ENCODE results near the gene TLR9. TPM values are rescaled to one million over a fixed set of nuclear protein-coding genes. Genes with fewer than 3 reads are reported as not detected.
A peak's percentile ranks its signal among the peaks of the same experiment; 100 is the strongest.

Gene TLR9
- total and polyA plus RNA-seq, 4 experiments from 2014 or later: 2.3 to 3.0 TPM; not detected in 2

DNA sequence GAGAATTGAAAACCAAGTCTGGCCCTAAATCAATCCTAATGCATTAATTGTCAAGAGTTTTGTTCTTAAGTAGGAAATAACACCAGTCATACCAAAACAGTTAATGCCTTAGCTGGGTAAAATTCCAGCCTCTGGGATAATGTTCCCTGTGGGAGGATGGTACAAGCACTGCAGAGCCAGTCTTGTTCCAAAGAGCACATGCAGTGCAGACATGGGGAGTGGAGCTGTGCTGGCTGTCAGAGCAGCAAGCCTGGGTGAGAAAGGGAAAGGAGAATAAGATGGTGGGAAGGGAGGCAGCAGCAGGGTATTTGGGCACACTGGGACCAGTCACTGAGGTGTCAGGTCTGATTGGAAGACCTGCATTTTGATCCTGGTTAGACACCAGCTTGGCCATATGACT, 15.4 kb downstream of the TLR9 start:
- Mint-ChIP-seq H3K36me3 (peaks cover 75 to 93% of the 10 kb centered on the region in 2 donors), H3K4me3 (no peak overlapping the region), H3K9me3 (no peaks in the 10 kb centered on the region), H3K27ac (peak overlapping the region in 4 of 7 donors; percentile 0 to 74 (median 42)), H3K4me1 (peaks cover 11 to 23% (median 11%) of the 10 kb centered on the region in 4 donors), H3K27me3 (no peaks in the 10 kb centered on the region)
- DNase-seq: no peak
- CTCF ChIA-PET (ENCODE audit: partially characterized antibody): interaction anchor here (1.0 to 3.1 kb wide), 4 partner anchors 9 to 208 kb away, joined by 3 to 13 read pairs (median 6); no protein-coding TSS in a partner anchor
- no peaks in the 10 kb centered on the region for H3K27me3 ChIP-seq (ENCODE audit: insufficient read depth, low read length)
- H3K4me3 ChIP-seq (ENCODE audit: low read length in 2 of 2): no peak overlapping the region
- H3K4me1 ChIP-seq (ENCODE audit: insufficient read depth, low read length): peaks cover 6% of the 10 kb centered on the region
- peaks cover 83% of the 10 kb centered on the region for H3K36me3 ChIP-seq (ENCODE audit: insufficient read depth, low read length)
- POLR2A ChIA-PET (ENCODE audit: partially characterized antibody): interaction anchor here (1.0 to 3.4 kb wide), 3 partner anchors 11 to 37 kb away, joined by 3 to 11 read pairs (median 4); no protein-coding TSS in a partner anchor
- intact Hi-C loops (cut with micrococcal nuclease): no loop called here
- H3K27ac ChIP-seq (ENCODE audit: low read depth, low read length): no peak overlapping the region
- no peaks in the 10 kb centered on the region for H3K9me3 ChIP-seq (ENCODE audit: control insufficient read depth in 1 of 2, low read length in 2 of 2)

DNA sequence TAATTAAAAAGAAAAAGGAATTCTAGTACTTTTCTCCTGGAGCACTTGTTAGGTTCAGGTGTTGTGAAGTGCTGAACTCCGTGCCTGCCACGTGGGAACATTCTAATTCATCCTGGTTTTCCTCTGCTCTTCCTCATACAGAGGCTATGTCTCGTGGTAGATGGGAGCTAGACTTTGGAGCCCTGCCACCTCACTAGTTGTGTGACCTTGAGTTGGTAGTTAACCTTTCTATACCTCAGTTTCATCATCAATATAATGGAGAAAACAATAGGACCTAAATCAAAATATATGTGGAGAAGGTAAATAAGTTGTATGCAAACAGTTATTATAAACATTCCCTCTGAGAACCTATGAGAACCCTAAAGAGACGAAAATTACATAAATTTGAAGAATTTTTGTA, 16.9 kb downstream of the TLR9 start:
- no peaks in the 10 kb centered on the region for H3K27me3 ChIP-seq (ENCODE audit: insufficient read depth, low read length)
- Mint-ChIP-seq H3K4me3 (no peak overlapping the region), H3K4me1 (peaks cover 4 to 18% (median 10%) of the 10 kb centered on the region in 4 donors), H3K36me3 (peaks cover 78 to 94% of the 10 kb centered on the region in 2 donors), H3K9me3 (no peaks in the 10 kb centered on the region), H3K27me3 (no peaks in the 10 kb centered on the region), H3K27ac (peak overlapping the region in 4 of 7 donors; percentile 11 to 62 (median 51))
- intact Hi-C loops (cut with micrococcal nuclease): no loop called here
- ChIA-PET POLR2A (ENCODE audit: partially characterized antibody) (interaction anchor here (1.3 to 1.4 kb wide), 2 partner anchors 9 kb away, joined by 4 read pairs; no protein-coding TSS in a partner anchor), CTCF (ENCODE audit: partially characterized antibody) (interaction anchor here (1.4 to 3.0 kb wide), 3 partner anchors 11 to 207 kb away, joined by 3 to 15 read pairs (median 4); no protein-coding TSS in a partner anchor)
- H3K9me3 ChIP-seq (ENCODE audit: control insufficient read depth in 1 of 2, low read length in 2 of 2): no peaks in the 10 kb centered on the region
- H3K36me3 ChIP-seq (ENCODE audit: insufficient read depth, low read length): peaks cover 86% of the 10 kb centered on the region
- H3K27ac ChIP-seq (ENCODE audit: low read depth, low read length): no peak overlapping the region
- no peaks in the 10 kb centered on the region for H3K4me1 ChIP-seq (ENCODE audit: insufficient read depth, low read length)
- no peak overlapping the region for H3K4me3 ChIP-seq (ENCODE audit: low read length in 2 of 2)
- no peak for DNase-seq

DNA sequence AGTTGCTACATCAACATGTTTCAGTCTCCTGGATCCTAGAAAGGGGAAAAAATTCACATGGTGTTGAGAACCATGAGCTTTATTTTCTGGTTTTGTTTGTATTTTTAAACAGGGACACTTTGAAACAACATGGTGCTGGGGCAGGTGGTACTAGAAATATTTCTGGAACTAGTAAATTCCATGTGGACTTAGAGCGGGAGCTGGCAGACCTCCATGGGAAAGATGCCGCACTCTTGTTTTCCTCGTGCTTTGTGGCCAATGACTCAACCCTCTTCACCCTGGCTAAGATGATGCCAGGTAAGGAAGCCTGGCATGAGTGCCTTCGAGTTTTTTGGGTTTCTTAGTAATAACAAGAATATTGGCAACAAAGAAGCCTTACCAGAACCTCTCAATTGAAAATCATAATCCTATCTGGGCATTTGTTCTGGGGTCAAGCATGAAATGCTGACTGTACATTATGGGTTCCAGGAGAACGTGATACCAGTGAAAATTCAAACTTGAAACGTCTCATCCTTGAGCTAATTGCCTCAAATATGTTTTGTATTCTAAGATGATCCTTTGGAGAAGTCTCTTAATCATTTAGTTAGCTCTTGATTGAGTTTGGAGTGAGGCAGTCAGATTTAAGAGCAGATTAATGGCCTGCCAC, 19.6 kb downstream of the TLR9 start:
- H3K4me1 Mint-ChIP-seq: peaks cover 15 to 40% (median 24%) of the 10 kb centered on the region in 4 donors
- peaks cover 16% of the 10 kb centered on the region for H3K4me1 ChIP-seq (ENCODE audit: insufficient read depth, low read length)

DNA sequence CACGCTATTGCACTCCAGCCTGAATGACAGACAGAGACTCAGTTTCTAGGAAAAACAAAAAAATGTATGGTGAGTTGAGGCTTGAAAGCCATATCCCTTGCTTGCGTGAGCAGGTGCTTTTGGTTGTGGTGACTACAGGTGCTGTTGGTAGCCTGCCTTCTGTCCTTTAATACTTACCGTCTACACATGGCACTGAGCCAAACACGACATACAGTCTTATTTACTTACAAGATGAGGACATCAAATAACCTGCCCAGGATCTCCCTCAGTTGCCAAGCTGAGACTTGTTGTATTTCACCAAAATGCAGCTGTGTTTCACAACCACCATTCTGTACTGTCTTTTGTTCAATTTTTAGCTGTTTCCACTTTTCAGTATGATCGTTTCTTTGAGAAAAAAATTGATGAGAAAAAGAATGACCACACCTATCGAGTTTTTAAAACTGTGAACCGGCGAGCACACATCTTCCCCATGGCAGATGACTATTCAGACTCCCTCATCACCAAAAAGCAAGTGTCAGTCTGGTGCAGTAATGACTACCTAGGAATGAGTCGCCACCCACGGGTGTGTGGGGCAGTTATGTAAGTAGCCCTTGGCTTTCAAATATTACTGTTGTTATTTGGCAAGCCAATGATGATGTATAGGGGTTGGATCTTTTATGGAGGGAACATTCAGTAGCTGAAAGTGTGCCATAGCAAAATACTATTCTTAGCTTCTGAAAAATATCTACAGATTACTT, 20.9 kb downstream of the TLR9 start:
- ChIA-PET POLR2A (ENCODE audit: partially characterized antibody) (interaction anchor here (0.6 to 1.7 kb wide), 3 partner anchors 13 to 16 kb away, joined by 3 to 4 read pairs (median 4); no protein-coding TSS in a partner anchor), CTCF (ENCODE audit: partially characterized antibody) (interaction anchor here (1.8 to 3.0 kb wide), 2 partner anchors 13 to 16 kb away, joined by 8 to 21 read pairs; no protein-coding TSS in a partner anchor)
- H3K27ac ChIP-seq (ENCODE audit: low read depth, low read length): no peak overlapping the region
- H3K27ac Mint-ChIP-seq: peak overlapping the region in 3 of 7 donors; percentile 42 to 50 (median 46)
- DNase-seq: no peak
- no peaks in the 10 kb centered on the region for H3K27me3 Mint-ChIP-seq
- no peaks in the 10 kb centered on the region for H3K27me3 ChIP-seq (ENCODE audit: insufficient read depth, low read length)
- no peak overlapping the region for H3K4me3 ChIP-seq (ENCODE audit: low read length in 2 of 2)
- peaks cover 17 to 49% (median 29%) of the 10 kb centered on the region in 4 donors for H3K4me1 Mint-ChIP-seq
- H3K36me3 Mint-ChIP-seq: peaks cover 70 to 84% of the 10 kb centered on the region in 2 donors
- peaks cover 28% of the 10 kb centered on the region for H3K4me1 ChIP-seq (ENCODE audit: insufficient read depth, low read length)
- intact Hi-C loops (cut with micrococcal nuclease): no loop called here
- peaks cover 63% of the 10 kb centered on the region for H3K36me3 ChIP-seq (ENCODE audit: insufficient read depth, low read length)
- H3K9me3 ChIP-seq (ENCODE audit: control insufficient read depth in 1 of 2, low read length in 2 of 2): no peaks in the 10 kb centered on the region
- no peak overlapping the region for H3K4me3 Mint-ChIP-seq
- no peaks in the 10 kb centered on the region for H3K9me3 Mint-ChIP-seq

More for the DNA sequence above, 19.6 kb downstream of the TLR9 start:
- Mint-ChIP-seq H3K27ac (peak overlapping the region in 4 of 7 donors; percentile 11 to 46 (median 32)), H3K4me3 (no peak overlapping the region), H3K27me3 (no peaks in the 10 kb centered on the region), H3K9me3 (no peaks in the 10 kb centered on the region), H3K36me3 (peaks cover 77 to 94% of the 10 kb centered on the region in 2 donors)
- Histone ChIP-seq H3K9me3 (ENCODE audit: control insufficient read depth in 1 of 2, low read length in 2 of 2) (no peaks in the 10 kb centered on the region), H3K27me3 (ENCODE audit: insufficient read depth, low read length) (no peaks in the 10 kb centered on the region), H3K27ac (ENCODE audit: low read depth, low read length) (no peak overlapping the region), H3K4me3 (ENCODE audit: low read length in 2 of 2) (no peak overlapping the region), H3K36me3 (ENCODE audit: insufficient read depth, low read length) (peaks cover 72% of the 10 kb centered on the region)
- CTCF ChIA-PET (ENCODE audit: partially characterized antibody): interaction anchor here (1.1 to 3.0 kb wide), 3 partner anchors 11 to 20 kb away, joined by 5 to 21 read pairs (median 8); partner anchors contain the start of gene TLR9
- POLR2A ChIA-PET (ENCODE audit: partially characterized antibody): no interaction called here
- no peak for DNase-seq
- intact Hi-C loops (cut with micrococcal nuclease): no loop called here

DNA sequence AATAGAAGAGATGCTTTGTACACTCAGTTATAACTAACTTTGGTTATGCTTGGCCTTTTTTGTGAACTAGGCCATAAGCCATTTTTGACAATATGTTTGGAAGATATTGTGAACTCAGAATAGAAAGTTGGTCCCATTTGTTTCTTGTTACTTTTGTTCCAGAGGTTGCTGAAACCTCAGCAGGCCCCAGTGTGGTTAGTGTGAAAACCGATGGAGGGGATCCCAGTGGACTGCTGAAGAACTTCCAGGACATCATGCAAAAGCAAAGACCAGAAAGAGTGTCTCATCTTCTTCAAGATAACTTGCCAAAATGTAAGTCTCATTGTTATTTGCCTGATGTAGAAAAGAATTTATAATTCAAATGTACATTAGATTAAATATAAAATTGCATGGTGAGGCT, 21.7 kb downstream of the TLR9 start:
- H3K4me1 ChIP-seq (ENCODE audit: insufficient read depth, low read length): peaks cover 36% of the 10 kb centered on the region
- POLR2A ChIA-PET (ENCODE audit: partially characterized antibody): interaction anchor here (1.2 to 1.7 kb wide), 2 partner anchors 13 to 17 kb away, joined by 4 read pairs; no protein-coding TSS in a partner anchor
- CTCF ChIA-PET (ENCODE audit: partially characterized antibody): interaction anchor here (3.0 kb wide), 1 partner anchor 17 kb away, joined by 21 read pairs; no protein-coding TSS in a partner anchor

DNA sequence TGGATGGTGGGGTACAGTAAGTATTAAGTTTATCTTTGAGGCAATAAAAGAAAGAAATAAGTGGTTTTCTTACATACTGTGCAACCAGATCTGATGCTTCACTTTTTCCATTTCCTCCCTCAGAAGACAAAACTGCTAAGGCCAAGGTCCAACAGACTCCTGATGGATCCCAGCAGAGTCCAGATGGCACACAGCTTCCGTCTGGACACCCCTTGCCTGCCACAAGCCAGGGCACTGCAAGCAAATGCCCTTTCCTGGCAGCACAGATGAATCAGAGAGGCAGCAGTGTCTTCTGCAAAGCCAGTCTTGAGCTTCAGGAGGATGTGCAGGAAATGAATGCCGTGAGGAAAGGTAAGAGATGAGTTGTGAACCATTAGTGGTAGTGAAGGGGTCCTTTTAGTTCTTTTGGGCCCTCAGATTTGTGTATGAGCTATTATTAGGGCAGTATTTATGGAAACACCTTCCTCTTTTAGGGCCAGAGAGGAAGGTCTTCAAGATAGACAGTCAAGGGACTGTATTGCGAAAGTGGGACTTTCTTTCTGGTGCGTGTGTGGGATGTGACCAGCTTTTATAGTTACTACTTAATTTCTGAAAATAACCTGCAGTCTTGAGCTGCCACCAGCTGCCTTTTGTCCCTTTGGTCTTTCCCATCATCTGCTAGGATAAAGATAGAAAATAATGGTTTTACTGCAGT, 22.9 kb downstream of the TLR9 start:
- Histone ChIP-seq H3K27me3 (ENCODE audit: insufficient read depth, low read length) (no peaks in the 10 kb centered on the region), H3K4me1 (ENCODE audit: insufficient read depth, low read length) (peaks cover 44% of the 10 kb centered on the region), H3K36me3 (ENCODE audit: insufficient read depth, low read length) (peaks cover 52% of the 10 kb centered on the region), H3K9me3 (ENCODE audit: control insufficient read depth in 1 of 2, low read length in 2 of 2) (no peaks in the 10 kb centered on the region), H3K4me3 (ENCODE audit: low read length in 2 of 2) (no peak overlapping the region), H3K27ac (ENCODE audit: low read depth, low read length) (no peak overlapping the region)
- Mint-ChIP-seq H3K36me3 (peaks cover 56 to 76% of the 10 kb centered on the region in 2 donors), H3K4me3 (peak overlapping the region in 1 of 8 donors; percentile 38), H3K4me1 (peaks cover 29 to 58% (median 44%) of the 10 kb centered on the region in 4 donors), H3K27me3 (no peaks in the 10 kb centered on the region), H3K27ac (peak overlapping the region in 6 of 7 donors; percentile 53 to 68 (median 63)), H3K9me3 (no peaks in the 10 kb centered on the region)
- ChIA-PET POLR2A (ENCODE audit: partially characterized antibody) (no interaction called here), CTCF (ENCODE audit: partially characterized antibody) (interaction anchor here (0.9 to 1.2 kb wide), 2 partner anchors 18 to 166 kb away, joined by 3 to 5 read pairs; no protein-coding TSS in a partner anchor)
- DNase-seq: no peak
- intact Hi-C loops (cut with micrococcal nuclease): no loop called here

More for the DNA sequence above, 21.7 kb downstream of the TLR9 start:
- intact Hi-C loops (cut with micrococcal nuclease): no loop called here
- Mint-ChIP-seq H3K9me3 (no peaks in the 10 kb centered on the region), H3K4me3 (no peak overlapping the region), H3K27me3 (no peaks in the 10 kb centered on the region), H3K36me3 (peaks cover 67 to 83% of the 10 kb centered on the region in 2 donors), H3K4me1 (peaks cover 25 to 58% (median 37%) of the 10 kb centered on the region in 4 donors), H3K27ac (peak overlapping the region in 4 of 7 donors; percentile 31 to 52 (median 46))
- H3K27ac ChIP-seq (ENCODE audit: low read depth, low read length): no peak overlapping the region
- peaks cover 64% of the 10 kb centered on the region for H3K36me3 ChIP-seq (ENCODE audit: insufficient read depth, low read length)
- H3K27me3 ChIP-seq (ENCODE audit: insufficient read depth, low read length): no peaks in the 10 kb centered on the region
- no peak for DNase-seq
- H3K9me3 ChIP-seq (ENCODE audit: control insufficient read depth in 1 of 2, low read length in 2 of 2): no peaks in the 10 kb centered on the region
- no peak overlapping the region for H3K4me3 ChIP-seq (ENCODE audit: low read length in 2 of 2)

All from CD4-positive, alpha-beta memory T cell (primary cell).